Pulmonary artery endothelial cell (primary cell): ENCODE data around the gene PARP12. TPM values are rescaled to one million over a fixed set of nuclear protein-coding genes. Genes with fewer than 3 reads are reported as not detected.

ENCODE experiments used
- DNase-seq: peaks from one replicate; pipeline ENCODE4 v3.0.0-alpha.2; 2011; ENCODE audit warnings: low read depth, low spot score
- total RNA-seq: library from RNA; depleted of rRNA; stranded (reverse); fragments of >200 nt; gene quantifications from 2 replicates; pipeline ENCODE4 v1.2.3, GENCODE V29; 2014

The PARP12 gene
- total RNA-seq, 1 donor from 2014 or later, result 52.8 TPM

DNA sequence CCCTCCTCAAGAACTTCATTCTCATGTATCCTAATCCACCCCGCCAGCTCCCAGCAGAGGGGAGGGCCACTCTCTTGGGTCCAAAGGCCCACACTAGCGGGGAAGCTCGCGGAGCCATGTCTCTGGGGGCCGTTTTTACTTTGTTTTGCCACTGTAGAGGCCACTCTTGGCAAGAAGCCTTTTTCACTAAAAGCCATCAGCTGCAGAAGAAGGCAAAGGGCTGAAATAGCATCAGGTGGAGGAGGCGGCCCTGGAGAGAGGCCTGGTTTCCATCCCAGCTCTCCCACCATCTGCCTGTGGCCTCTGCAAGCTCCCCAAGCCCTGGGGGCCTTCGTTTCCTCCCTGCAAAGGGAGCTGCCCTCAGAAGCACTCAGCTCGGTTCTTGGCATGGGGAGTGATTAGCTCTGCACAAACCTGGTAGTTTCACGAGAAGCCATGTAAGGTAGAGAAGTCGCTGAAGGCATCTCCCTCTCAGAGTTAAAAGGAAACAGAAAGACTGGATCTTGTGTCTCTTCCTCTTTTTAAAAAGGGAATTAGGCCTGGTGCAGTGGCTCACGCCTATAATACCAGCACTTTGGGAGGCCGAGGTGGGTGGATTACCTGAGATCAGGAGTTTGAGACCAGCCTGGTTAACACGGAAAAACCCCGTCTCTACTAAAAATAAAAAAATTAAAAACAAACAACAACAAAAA, 70.3 kb downstream of the PARP12 start:
- DNase-seq, result no peak

DNA sequence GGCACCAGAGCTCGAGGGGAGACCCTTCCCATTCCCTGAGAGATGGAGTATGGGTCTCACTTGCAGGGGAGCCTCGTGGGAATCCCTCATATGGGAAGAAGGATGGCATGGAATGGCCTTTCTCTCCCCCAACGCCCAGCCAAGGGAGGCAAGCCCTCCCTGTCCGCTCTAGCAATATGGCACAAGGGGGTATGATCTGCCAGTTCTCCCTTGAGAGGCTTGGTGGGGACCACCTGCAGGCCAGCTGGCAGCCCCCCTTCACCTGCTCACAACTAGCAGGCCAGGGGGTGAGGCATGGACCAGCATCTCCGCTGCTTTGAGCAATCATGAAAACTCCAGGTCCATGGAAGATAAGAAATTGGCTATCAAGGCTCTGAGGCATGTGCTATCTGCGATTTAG, 70.8 kb downstream of the PARP12 start:
- DNase-seq, result no peak

DNA sequence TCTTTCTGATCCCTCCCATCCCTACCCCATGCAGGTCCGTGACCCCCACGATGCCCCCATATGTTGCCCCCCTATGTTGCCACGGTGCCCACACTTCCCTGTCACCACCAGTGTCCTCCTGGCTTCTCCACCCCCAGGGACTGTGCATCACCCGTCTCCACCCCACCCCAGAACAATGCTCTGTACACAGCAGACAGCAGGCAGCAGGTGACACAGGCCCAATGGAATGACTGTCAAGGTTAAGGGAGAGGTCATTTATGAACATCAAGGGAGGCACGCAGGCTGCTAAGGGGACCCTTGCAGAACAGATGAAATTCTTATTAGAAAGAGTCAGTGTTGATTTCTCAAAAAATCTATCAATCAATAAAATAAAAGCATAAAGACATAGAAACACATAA, 71.5 kb downstream of the PARP12 start:
- no peak for DNase-seq

DNA sequence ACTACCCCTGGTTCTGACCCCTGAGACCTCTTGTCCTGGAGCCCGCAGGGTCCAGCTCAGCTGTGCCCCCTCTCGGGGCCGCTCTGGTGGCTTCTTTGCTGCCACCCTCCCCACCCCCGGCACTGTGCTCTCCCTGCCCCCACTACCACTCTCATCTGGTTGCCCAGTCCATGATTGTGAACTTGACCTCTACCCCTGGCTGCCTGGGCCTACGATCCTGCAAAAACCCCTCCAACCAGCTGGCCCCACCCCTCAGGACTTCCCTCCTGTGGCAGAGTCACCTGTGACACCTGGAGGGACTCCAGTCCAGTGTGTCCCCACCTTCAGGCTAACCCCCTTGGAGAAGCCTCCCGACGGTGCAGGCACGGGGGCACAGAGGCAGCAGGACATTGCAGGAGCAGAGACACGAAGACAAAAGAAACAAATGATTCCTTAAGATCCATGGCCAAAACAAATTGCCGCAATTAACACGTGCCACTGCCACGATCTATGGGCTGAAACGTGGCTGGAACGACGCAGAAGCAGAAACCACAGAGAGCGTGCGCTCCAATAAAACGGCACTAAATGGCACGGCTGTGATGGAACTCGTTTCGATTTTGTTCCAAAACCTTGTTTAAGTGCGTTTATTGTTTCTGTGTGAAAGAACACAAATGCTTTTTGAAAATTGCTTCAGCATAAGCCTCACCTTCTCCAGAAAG, 72.0 kb downstream of the PARP12 start:
- no peak for DNase-seq

DNA sequence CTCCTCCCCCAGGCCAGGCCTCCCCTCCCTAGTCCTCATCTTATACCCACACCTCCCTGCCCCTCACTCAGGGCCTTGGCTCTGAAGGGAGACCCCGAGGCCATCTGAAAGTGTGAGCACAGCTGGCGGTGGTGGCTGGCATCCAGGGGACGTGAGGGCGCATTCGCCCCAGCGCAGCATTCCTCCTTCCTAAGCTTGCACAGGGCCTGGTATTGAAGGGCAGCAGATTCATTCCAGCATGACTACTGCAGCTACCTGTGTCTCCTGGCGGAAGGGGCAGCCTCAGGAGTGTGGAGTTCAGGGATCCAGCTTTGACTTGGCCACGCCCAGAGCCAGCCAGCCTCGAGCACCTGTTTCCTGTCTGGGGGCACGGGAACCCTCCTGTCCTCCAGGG, 72.6 kb downstream of the PARP12 start:
- no peak for DNase-seq

DNA sequence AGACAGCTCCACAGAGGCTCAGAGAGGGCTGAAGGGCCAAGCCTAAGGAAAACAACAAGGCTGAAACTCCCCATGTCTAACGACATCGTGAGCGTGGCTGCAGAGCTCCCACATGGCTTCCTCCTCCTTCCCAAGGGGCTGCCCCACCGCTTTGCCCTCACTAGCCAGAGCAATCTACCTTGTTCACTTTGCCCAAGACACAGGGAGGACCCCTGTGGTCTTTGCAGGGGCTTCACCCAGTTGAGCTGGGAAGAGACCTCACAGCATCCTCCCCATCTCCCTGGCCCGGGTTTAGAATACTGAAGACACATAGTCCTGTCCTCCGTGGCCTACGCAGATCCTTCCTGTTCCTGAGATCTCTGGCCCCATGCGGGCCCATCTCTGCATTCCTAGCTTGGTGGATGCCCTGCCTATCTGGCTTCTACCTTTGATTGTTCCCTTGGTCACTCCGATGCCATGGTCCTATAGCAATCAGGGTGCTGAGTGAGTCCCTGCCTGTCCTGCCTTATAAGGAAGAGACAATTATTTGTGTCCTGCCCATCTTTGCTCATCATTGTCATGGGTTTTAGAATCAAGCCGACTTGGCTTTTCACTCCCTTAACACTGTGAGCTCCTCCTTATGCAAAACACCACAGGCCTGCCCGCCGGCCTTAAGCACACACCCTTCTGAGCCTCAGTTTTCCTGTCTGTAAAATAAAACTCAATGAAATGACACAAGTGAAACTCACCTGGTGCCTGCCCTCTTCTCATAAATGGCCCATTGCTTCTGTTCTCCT, 73.2 kb downstream of the PARP12 start:
- DNase-seq, result no peak

DNA sequence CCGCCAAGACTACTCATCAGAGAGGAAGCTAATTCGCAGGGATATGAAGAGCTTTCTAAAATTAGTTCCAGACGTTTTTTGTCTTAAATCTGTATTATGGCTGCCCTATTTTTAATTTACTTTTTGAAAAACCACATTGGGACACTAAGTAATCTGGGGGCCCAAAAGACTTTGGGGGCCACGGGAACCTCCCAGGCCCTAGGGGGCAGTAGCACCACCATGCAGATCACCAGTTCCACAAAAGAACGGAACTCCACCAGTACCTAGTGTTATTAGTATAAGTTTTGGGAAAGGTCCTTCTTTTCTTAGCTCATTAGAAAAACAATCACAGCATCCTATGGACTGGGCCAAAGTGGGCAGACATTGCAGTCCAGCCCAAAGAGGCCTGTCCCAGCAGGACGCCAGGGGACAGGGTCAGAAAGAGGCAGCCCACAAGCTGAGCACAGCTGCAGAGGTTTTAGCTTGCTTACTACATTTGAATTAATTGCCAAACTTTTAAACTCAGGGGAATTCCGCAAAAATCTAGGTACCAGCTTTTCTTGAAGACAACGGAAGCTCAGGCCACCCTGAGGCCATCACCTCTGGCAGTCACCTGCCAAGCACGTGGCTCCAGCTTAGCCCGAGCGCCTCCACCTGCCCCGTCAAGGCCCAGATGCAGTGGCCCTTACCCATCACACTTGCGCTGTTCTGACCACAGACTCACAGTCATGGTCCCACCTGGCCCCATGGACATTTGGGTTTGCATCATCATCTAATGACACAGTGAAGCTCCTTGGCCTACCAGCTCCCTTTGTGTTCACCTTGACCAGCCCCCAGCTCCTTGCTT, 74.8 kb downstream of the PARP12 start:
- no peak for DNase-seq

DNA sequence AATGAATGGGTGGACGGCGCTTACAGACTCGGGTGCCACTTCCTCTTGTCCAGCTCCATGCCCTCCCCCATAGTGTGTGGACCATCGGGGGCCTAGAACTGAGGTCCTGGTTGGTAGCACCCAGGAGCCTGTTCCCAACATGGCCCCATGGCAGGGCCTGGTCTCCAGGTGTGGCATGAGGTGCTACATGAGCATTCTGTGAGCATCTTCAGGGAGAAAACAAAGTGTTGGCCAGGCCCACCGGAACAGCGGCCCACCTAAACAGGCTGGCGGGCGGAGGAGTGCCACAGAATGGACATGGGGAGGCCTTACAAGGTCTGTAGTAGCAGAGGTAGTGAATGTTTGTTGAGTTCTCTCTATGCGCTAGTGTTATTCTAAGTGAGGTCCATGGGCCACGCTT, 76.9 kb downstream of the PARP12 start:
- DNase-seq, result no peak

DNA sequence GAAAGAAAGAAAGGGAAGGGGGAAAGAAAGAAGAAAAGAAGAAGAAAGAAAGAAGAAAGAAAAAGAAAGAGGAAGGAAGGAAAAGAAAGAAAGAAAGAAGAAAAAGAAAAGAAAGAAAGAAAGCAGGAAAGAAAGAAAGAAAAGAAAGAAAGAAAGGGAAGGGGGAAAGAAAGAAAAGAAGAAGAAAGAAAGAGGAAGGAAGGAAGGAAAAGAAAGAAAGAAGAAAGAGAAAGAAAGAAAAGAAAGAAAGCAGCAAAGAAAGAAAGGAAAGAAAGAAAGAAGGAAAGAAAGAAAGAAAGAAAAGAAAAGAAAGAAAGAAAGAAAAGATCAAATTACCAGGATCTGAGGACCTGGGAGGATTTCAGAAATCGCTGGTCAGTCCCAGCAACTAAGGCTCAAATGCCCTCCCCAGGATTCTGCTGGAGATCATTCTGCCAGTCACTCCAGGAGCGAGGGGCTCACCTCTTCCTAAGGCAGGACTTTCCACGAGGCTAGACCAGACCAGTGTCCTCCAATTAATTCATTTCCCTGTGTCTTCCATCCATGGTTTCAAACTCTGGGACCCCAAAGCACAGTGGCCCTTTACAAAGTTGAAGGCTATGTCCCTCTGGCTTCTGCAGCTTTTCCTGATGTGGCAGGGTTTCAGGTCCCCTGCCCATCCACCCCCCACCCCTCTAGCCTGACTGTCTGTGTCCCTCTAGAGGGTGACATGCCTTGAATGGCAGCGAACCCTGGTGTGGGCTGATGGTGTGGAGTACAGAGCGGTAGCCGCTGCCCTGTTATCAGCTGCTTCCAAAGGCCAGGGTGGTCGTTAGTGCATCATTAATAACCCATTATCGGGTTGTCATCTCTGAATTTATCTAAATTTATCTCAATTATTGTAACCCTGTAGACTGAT, 77.9 kb downstream of the PARP12 start:
- no peak for DNase-seq

DNA sequence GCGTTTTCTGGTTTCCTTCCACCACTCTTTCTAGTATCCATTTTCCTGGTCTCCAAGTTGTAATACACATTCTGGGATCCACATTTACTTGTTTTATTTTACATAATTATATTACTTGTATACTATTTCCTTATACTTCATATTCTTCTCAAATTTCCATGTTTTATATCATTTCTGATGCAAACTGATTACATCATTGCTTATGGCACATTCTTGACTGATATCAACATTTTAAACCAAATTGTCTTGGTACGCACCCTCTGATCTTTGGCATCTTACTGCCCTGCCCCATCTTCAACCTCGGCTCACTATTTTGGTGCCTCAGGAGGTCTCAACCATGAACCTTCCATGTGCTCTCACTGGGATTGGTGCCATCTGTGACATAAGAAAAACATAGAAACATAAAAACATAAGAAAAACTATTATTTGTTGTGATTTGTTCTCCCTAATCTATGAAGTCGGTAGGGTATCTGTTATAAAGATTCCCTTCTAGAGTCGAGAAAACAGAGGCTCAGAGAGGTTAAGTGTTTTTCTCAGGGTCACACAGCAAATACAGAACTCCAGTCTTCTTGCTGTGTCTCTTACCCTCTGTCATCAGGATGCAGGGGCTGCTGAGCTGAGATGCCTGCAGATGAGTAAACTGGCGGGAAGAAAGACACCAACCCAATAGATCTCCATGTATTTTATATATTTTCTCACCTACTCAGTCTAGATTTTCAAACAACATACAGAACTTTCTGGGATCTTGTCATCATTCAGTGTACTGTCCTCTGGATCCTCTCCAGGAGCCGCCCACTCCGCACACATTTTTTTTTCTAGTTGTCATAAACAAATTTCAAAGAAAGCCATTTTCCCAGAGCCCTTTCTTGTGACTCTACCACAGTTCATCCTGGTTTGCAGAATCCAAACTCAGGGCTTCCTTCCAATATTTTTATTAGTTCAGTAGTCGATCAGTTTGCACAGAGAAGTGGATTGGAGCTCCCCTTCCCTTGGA, 79.5 kb downstream of the PARP12 start:
- DNase-seq, result no peak

DNA sequence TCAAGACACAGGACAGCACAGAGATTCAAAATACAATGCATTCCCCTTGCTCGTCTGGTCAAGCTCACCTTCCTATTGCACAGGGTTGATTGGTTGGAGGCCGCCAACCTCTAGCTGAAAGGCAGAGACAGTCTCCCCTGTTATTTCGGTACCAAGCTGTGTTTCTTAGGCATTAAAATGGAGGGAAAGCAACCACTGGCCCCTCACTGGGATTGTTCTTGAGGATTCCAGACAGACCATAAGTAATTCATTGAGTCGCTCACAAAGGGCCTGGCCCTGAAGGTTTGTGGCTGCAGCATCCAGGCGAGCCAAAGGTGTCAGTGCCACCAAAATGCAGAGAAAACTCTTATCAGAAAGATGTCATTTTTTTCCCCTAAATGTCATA, 81.2 kb downstream of the PARP12 start:
- no peak for DNase-seq

DNA sequence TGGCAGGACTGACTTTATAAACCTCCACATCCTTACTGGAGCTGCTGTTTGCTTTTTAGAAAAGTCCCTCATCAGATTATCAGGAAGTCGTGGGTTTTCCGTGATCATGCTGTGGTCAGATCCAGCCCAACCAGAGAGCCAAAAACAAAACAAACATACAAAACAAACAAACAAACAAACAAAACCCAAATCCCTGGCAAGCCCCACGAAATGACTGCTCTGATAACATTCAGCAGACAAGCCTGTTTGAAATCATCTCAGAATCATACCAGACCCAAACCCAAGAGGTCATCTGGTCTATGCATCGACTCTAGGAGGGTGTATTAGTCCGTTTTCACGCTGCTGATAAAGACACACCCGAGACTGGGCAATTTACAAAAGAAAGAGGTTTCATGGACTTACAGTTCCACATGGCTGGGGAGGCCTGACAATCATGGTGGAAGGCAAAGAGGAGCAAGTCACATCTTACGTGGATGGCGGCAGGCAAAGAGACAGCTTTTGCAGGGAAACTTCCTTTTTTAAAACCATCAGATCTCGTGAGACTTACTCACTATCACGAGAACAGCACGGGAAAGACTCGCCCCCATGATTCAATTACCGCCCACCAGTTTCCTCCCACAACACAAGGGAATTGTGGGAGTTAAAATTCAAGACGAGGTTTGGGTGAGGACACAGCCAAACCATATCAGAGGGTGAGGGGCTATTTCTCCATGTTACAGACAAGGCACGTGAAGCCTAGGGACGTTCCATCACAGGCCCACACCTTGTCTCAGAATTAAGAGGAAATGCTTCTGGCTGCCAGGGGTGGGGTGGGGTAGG, 85.7 kb downstream of the PARP12 start:
- DNase-seq, result no peak

DNA sequence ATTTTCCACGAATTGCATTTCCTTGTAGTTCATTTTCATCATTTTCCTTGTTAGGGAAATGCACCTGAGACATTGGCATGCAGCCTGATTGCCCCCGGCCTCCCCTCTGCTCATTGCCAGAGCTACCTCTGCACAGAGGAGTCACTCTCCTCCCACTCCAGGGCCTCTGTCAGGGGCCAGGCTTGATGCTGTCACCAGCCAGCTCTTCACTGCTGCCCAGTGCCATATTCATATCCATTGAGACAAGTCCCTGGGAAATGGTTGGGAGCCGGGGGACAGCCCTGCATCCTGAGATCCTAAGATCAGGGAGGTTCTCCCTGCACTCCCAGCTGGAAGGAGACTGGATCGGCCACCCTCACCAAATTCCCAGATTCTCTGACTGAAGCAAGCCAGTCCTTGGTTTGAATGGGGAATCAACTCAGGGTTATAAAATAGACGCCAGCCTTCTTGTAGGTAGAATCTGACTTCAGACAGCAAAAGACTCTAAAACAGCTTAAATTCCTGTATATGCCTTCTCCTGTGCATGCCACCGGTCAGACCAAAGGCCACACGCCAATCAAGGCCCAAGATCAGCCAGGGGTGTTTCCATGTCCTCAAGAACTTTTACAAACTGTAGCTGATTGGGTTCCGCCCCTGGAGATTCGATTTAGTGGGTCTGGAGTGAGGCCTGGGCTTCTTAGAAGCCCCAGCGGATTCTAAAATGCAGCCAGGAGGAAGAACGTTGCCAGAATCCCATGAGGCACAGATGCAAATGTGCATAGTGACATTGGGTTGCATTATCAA, 86.5 kb downstream of the PARP12 start:
- no peak for DNase-seq

DNA sequence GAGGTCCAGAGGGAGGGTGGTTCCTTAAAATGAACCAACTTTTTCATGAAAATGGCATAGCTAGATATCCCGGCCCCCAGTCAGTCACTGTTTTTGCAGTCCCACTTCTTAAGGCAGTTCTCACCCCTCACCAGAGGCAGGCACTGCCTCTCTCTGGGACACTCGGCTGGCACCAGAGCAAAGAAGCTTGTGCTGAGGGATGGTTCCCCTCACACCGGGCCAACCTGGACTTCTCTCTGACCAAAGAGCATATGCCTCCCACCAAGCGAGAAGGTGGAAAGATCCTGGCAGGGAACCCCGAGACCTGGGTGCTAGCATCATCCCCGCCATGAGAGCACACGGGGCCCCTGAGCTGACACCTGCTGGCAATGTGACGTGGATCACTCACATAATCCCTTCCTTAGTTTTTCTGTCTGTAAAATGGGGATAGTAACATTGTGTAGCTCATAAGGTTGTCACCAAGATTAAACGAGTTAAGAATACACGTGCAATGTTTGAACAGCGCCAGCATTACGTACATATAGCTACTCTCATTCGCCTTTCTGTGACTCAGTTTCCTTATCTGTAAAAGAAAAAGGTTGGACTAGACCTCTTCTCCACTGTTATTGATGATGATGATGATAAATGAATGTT, 88.5 kb downstream of the PARP12 start:
- no peak for DNase-seq
